ENCODE results near the gene IFT80. TPM values are rescaled to one million over a fixed set of nuclear protein-coding genes. Genes with fewer than 3 reads are reported as not detected.
"Not testable (repeated sequence)": the region's sequence is repeated elsewhere in the genome, so short reads cannot be mapped to it uniquely, and the experiment has no call there.

IFT80 gene
- polyA plus RNA-seq, 3 donors, result 52.4 to 67.3 (median 61.8) TPM

DNA sequence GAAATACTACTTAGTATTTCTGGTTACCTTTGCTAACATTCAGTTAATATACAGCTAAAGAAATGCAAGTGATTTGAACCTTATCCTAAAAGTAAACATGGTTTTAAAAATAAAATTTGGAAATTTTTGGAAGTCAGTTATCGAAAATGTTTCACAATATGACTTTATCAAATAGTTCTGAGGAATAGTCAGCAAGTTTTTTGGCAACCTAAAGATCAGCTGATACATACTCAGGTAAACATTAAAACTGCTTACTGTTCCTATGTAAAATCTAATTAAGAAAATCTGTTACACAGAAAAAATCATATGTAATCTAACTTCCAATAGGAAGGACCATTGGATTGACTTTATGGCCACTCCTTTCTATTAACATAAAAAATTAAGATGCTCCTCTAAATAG, 24.1 kb downstream of the IFT80 start:
- DNase-seq (ENCODE audit: extremely low read depth in 1 of 11, low read depth in 9 of 11, low spot score in 4 of 11), result no peak

DNA sequence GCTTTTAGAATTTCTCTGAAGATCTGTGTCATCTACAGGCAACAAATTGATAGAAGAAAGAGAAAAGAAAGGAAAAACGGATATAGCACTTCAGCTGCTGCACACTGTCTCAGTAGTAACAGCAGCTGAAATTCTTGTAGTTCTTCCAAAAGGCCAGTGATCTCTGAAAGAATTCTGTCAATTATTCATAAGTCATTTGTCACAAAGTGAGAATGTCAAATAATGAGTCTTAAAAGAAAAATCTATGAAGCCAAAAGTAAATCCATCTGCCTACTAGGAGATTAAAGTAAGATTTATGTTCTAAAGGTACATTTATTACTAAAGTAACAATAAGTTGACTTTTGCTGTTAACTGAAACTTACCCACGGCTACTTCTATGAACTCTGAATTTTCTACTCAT, 24.6 kb downstream of the IFT80 start:
- no peak for DNase-seq (ENCODE audit: extremely low read depth in 1 of 11, low read depth in 9 of 11, low spot score in 4 of 11)

DNA sequence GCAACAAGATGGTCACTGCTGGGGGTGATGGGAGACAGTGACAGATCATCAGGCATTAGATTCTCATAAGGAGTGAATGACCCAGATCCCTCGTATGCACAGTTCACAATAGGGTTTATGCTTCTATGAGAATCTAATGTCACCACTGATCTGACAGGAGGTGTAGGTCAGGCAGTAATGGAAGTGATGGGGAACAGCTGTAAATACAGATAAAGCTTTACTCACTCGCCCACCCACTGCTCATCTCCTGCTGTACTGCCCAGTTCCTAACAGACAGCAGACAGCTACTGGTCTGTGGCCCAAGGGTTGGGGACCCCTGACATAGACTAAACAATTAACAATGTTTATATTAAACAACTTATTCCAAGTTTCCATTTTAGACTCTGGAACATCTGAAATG, 25.4 kb downstream of the IFT80 start:
- no peak for DNase-seq (ENCODE audit: extremely low read depth in 1 of 11, low read depth in 9 of 11, low spot score in 4 of 11)

DNA sequence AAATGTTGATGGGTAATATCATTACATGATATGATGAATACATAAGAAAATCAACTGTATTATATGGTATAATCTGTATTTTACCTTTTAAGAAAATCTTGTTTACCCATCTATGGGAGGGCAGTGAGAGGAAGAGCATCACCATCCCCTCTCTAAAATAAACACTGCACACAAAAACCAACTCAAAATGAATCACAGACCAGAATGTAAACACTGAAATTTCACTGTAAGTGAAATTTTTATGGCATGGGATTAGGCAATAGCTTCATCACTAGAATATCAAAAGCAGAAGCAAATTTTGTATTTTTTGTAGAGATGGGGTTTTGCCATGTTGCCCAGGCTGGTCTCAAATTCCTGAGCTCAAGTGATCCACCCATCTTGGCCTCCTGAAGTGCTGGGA, 26.2 kb downstream of the IFT80 start:
- DNase-seq (ENCODE audit: extremely low read depth in 1 of 11, low read depth in 9 of 11, low spot score in 4 of 11), result no peak

DNA sequence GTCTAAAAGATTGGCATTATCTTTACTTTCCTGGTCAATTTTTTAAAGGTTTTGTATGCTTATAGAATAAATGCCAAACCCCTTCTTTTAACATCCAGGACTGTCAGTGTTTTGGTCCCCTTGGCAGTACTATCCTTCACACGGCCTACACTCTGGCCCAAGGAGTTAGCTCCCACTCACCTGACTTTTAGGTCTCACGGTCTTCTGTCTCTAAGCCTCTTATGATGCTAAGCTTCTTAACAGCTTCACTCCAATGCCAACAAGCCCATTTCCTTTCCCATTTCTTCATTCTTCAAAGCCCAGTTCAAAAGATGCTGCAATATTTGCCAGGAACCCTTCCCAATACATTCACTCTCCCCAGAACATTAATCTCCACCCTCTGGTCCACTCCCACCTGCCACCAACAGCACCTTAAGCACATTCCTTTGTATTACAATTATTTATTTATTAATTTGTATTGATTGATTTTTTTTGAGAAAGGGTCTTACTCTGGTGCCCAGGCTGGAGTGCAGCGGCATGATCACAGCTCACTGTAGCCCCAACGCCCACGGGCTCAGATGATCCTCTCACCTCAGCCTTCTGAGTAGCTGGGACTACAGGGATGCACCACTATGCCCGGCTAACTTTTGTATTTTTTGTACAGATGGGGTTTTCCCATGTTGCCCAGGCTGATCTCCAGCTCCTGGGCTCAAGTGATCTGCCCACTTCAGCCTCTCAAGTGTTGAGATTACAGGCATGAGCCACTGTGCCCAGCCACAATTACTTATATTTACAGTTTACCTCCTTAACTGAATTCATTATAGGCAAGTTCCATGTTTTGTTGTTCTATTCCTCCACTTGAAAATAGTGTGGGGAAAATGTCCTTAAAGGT, 27.8 kb downstream of the IFT80 start:
- DNase-seq (ENCODE audit: extremely low read depth in 1 of 11, low read depth in 9 of 11, low spot score in 4 of 11), result no peak

DNA sequence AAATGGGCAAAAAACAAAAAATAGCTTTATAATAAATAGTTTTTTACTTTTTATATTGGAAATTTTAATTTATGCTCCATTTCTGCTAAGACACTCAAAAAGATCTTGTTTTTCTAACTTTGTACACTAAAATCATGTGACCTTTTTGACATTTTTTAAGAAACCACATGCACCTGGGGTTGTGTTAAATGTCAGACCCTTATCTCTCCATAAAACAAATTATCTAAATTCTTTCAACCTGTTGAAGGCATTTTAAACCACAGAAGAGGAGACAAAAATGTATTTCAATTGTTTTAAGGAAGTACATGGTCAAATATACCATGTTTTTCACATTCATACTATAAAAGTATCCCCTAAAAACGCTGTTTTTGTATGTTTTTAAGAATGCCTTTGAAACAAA, 29.2 kb downstream of the IFT80 start:
- no peak for DNase-seq (ENCODE audit: extremely low read depth in 1 of 11, low read depth in 9 of 11, low spot score in 4 of 11)

DNA sequence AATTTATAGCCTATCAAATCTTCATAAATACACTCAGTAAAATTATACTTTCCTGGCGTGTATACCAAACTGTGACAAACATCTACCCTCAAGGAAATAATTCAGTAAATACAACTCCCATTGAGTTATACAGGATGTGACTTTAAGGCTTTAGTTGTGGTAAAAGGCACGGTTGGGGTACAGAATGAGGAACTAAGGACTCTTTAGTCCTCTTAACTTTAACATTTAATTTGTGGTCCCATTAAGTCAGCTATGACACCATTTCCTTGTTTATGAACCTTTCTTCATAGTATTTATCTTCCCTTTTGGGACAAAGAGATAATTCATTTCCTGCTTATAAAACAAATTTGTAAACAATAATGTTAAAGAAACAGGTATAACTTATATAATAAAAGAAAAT, 30.2 kb downstream of the IFT80 start:
- no peak for DNase-seq (ENCODE audit: extremely low read depth in 1 of 11, low read depth in 9 of 11, low spot score in 4 of 11)

DNA sequence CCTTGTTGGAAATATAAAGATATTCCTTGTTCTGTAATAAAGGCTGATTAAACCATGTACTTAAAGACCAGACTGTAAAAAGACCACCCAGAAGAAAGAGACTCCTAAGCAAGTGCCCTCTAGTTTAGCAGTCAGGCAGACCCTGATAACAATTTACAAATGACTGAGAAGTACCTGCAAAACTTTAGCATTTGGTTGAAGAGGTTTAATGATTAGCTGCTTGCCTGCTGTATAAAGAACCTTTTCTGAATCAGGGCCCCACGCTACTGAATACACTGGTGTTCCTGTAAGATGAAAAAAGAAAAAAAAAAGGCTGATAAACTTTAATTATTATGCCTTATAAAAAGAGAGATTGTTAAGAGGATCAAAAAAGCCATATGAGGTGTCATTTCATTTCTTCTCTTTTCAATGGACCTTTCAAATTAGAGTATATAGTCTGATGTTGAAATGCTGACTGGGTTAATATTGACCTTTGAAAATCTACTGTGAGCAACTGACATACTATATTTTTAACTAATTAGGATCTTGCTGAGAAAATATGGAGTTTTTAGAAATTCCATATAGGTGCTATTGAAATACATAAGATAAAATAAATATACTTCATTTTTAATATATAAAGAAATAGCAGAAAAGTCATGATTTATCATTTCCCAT, 33.0 kb downstream of the IFT80 start:
- DNase-seq (ENCODE audit: extremely low read depth in 1 of 11, low read depth in 9 of 11, low spot score in 4 of 11), result no peak

DNA sequence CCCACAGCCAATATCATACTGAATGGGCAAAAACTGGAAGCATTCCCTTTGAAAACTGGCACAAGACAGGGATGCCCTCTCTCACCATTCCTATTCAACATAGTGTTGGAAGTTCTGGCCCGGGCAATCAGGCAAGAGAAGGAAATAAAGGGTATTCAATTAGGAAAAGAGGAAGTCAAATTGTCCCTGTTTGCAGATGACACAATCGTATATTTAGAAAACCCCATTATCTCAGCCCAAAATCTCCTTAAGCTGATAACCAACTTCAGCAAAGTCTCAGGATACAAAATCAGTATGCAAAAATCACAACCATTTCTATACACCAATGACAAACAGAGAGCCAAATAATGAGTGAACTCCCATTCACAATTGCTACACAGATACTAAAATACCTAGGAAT, 36.1 kb downstream of the IFT80 start:
- not testable (repeated sequence) for DNase-seq (ENCODE audit: extremely low read depth in 1 of 11, low read depth in 9 of 11, low spot score in 4 of 11)

DNA sequence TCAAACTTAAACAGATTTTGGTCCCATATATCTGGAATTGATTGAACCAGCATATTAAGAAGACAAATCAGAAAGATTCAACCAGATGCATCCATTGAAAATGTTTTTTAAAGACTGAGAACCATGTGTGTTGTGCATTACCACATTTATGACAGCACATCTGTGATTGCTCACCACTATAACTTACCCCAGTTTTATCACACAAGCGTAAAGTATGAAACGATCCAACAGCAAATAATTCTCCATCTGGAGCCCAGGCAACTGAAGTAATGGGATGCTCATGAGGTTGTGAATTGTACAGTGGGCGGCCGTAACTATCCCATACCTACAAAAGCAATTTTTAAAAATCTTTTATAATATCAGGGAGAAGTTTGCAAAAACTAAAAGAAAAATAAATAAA, 43.2 kb downstream of the IFT80 start:
- DNase-seq (ENCODE audit: extremely low read depth in 1 of 11, low read depth in 9 of 11, low spot score in 4 of 11), result peak in 2 of 11 donors; percentile 6 to 7

DNA sequence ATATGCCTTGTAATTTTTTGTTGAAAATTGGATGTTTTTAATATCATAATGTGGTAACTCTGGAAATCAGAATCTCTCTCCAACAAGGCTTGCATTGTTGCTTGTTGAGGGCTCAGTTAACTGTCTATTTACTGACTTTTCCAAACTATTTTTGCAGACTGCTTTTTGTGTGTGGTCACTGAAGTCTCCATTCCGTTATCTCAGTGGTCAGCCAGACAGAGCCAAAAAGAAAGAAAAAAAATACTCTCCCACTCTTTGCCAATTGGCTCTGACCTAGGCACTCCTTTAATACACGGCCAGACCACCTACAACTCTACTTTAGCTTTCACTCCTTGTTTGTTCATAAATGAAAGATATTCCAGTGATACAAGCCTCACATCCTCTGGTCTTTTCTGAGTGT, 52.5 kb downstream of the IFT80 start:
- no peak for DNase-seq (ENCODE audit: extremely low read depth in 1 of 11, low read depth in 9 of 11, low spot score in 4 of 11)

DNA sequence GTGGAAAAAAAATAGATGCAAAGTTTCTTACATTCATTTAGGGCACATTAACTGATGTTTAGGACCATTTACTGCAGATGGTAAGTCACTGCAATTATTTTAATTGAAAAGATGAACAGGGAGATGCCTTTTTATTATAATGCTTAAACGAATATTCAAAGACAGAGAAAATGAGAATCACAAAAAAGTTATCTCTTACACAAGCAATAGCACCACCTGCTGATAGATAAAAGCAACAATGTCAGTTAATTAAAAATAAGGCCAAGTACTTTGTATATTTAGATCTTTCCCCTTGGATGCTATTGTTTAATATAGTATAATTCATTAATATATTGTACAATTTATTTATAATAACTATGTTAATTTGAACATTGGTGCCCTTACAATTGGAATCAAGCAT, 55.9 kb downstream of the IFT80 start:
- peak in 3 of 11 donors; percentile 2 to 8 (median 3) for DNase-seq (ENCODE audit: extremely low read depth in 1 of 11, low read depth in 9 of 11, low spot score in 4 of 11)

DNA sequence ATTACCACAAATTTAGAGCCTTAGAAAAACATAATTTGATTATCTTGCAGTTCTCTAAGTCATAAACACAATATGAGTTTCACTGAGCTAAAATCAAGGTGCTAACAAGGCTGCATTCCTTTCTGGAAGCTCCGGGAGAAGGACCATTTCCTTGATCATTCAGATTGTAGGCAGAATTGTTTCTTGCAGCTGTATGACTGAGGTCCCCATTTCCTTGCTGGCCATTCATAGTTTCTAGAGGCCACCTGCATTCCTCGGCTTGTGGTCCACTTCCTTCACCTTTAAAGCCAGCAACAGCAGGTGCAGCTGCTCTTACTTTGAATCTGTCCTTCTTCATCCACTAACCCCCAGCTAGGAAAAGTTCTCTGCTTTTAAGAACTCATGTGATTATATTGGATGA, 58.7 kb downstream of the IFT80 start:
- no peak for DNase-seq (ENCODE audit: extremely low read depth in 1 of 11, low read depth in 9 of 11, low spot score in 4 of 11)

DNA sequence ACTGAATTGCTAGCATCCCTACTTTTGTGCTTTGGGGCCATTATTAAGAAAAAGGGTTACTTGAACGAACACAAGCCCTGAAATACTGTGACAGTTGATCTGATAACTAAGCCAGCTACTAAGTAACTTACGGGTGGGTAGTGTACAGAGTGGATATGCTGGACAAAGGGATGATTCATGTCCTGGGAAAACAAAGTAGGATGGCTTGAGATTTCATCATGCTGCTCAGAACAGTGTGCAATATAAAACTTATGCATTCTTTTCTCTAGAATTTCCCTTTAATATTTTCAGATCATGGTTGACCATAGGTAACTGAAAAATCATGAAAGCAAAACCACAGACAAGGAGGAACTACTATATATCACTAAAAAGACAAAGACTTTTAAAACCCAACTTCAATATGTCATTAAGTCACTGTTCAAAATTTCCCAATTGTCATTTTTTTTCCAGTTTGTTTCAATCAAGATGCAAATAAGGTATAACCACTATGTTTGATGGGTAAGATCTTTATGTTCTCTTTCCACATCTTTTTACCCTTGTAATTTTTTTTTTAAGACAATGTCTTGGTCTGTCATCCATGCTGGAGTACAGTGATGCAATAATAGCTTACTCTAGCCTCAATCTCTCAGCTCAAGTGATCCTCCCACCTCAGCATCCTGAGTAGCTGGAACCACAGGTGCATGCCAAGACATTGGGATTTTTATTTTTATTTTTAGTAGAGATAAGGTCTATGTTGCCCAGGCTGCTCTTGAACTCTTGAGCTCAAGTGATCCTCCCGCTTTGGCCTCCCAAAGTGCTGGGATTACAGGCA, 67.7 kb downstream of the IFT80 start:
- no peak for DNase-seq (ENCODE audit: extremely low read depth in 1 of 11, low read depth in 9 of 11, low spot score in 4 of 11)

DNA sequence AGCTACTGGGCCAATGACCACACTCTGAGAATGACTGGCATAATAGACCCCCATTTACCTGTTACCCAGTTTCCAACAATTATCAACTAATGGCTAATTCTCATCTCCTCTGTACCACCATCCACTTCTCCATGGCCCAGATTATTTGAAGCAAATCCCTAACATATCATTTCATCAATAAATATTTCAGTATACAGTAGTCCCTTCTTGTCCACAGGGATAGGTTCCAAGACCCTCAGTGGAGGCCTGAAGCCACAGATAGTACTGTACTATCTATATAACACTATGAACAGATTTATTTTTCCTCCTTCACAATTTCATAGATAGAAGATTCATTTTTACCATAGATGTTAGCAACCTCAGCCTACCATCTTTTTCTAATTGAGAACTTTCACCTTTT, 68.3 kb downstream of the IFT80 start:
- no peak for DNase-seq (ENCODE audit: extremely low read depth in 1 of 11, low read depth in 9 of 11, low spot score in 4 of 11)

DNA sequence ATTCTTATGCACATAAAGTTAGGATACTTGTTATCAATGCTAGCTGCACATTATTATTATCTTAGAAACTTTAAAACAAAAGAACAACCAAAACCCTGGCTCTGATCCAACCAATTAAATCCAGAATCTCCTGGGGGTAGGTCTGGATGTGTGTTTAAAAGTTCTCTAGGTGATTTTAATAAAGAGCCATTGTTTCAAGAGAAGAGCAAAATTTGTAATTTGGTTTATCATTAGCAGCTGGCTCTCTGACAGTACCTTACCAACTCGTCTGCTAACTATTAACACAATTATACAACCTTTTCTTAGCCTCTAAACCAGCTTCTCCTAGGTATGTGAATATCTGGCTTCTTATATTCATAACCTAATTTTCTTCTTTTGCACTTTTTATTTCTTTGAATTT, 68.9 kb downstream of the IFT80 start:
- no peak for DNase-seq (ENCODE audit: extremely low read depth in 1 of 11, low read depth in 9 of 11, low spot score in 4 of 11)

DNA sequence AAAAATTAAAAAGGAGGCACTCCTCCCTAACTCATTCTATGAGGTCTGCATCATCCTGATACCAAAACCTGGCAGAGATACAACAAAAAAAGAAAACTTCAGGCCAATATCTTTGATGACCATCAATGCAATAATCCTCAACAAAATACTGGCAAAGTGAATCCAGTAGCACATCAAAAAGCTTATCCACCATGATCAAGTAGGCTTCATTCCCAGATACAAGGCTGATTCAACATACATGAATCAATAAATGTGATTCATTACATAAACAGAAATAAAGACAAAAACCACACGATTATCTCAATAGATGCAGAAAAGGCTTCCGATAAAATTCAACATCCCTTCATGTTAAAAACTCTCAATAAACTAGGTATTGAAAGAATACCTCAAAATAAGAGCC, 72.7 kb downstream of the IFT80 start:
- not testable (repeated sequence) for DNase-seq (ENCODE audit: extremely low read depth in 1 of 11, low read depth in 9 of 11, low spot score in 4 of 11)

DNA sequence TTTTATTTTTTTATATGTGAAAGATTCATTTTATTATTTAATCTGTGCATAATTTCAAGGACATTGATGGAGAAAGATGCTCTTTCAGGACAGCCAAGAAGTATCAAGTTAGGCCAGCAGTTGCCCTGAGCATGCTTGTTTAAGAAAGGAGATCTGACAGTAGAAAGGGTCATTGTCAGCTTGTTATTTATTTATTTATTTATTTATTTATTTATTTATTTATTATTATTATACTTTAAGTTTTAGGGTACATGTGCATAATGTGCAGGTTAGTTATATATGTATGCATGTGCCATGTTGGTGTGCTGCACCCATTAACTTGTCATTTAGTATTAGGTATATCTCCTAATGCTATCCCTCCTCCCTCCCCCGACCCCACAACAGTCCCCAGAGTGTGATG, 77.2 kb downstream of the IFT80 start:
- not testable (repeated sequence) for DNase-seq (ENCODE audit: extremely low read depth in 1 of 11, low read depth in 9 of 11, low spot score in 4 of 11)

DNA sequence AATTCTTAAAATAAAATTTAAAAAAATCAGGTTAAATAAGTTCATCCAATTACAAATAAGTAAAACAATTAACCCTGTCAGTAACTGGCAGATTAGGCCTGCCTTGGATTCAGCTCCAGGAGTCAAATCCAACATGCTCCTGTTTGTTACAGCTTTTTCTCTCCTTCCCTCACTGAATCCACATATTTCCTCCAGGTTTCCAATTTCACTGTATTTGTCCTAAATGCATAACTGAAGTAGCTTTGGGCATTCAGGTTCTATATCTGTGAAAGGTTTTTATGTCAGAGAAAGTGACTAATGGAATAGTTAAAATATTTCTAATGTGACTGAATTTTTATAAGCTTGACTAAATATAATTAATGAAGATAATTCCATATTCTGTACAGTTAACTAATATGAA, 79.7 kb downstream of the IFT80 start:
- no peak for DNase-seq (ENCODE audit: extremely low read depth in 1 of 11, low read depth in 9 of 11, low spot score in 4 of 11)

DNA sequence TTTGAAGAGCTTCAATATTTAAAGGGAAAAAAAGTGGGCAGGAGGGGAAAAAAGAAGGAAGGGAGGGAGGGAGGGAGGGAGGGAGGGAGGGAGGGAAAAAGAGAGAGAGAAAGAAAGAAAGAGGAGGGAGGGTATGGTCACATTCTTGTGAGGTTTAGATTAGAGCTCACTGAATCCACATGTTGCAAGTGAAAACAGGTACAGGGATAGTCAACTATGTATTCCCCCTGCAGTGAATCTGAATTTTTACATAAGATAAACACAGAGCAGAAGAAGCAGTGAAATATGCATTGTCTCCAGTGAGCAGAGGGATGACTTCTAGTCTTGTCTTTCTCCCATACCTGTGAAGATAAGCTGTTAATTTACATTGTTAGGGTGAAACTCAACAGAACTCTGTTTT, 84.0 kb downstream of the IFT80 start:
- DNase-seq (ENCODE audit: extremely low read depth in 1 of 11, low read depth in 9 of 11, low spot score in 4 of 11), result no peak

Measured in renal cortex interstitium (tissue), 11 donors.